Measurements from ENCODE around the gene PLEKHM3. TPM values are rescaled to one million over a fixed set of nuclear protein-coding genes. Genes with fewer than 3 reads are reported as not detected.

Gene PLEKHM3
- 2.9 to 5.1 TPM (median 4.1 TPM) in 5 replicates for total RNA-seq (2022; extraction: Qiagen RNA extraction; ENCODE audit: low read depth)

GRCh38 chr2:208025037-208025813 is at the start of gene PLEKHM3:
Gene PLEKHM3, minus strand, starts transcription at chr2:208025527. Its CDS starts 23,888 bp downstream, at chr2:208001639.

Other genes with a start within 250 kb of the PLEKHM3 start
- not detected in 5 replicates for gene CRYGD, start 99.0 kb upstream of the PLEKHM3 start, total RNA-seq (2022; extraction: Qiagen RNA extraction; ENCODE audit: low read depth)
- not detected in 5 replicates for gene CRYGC, start 104.3 kb upstream of the PLEKHM3 start, total RNA-seq (2022; extraction: Qiagen RNA extraction; ENCODE audit: low read depth)
- not detected in 5 replicates for gene CRYGB, start 120.6 kb upstream of the PLEKHM3 start, total RNA-seq (2022; extraction: Qiagen RNA extraction; ENCODE audit: low read depth)
- not detected in 5 replicates for gene CRYGA, start 138.1 kb upstream of the PLEKHM3 start, total RNA-seq (2022; extraction: Qiagen RNA extraction; ENCODE audit: low read depth)
- gene C2orf80, start 164.5 kb upstream of the PLEKHM3 start, total RNA-seq (2022; extraction: Qiagen RNA extraction; ENCODE audit: low read depth) = not detected in 5 replicates
- 76.5 to 91.8 TPM (median 84.6 TPM) in 5 replicates for gene IDH1, start 229.5 kb upstream of the PLEKHM3 start, total RNA-seq (2022; extraction: Qiagen RNA extraction; ENCODE audit: low read depth)
- 5.9 to 9.5 TPM (median 9.0 TPM) in 5 replicates for gene PIKFYVE, start 240.7 kb upstream of the PLEKHM3 start, total RNA-seq (2022; extraction: Qiagen RNA extraction; ENCODE audit: low read depth)